IPS-15b (cell line): ENCODE measurements around the gene TP53BP2.
"Not testable (repeated sequence)": the region's sequence is repeated elsewhere in the genome, so short reads cannot be mapped to it uniquely, and the experiment has no call there.

ENCODE experiments used
- H3K27me3 ChIP-seq: one replicate; pipeline ENCODE4 v1.6.1; 2013; ENCODE audit warnings: low read length; ENCODE audit not compliant: control insufficient read depth, insufficient read depth
- H3K36me3 ChIP-seq: one replicate; pipeline ENCODE4 v1.6.1; 2013; ENCODE audit warnings: low read length; ENCODE audit not compliant: control insufficient read depth, insufficient read depth
- H3K4me1 ChIP-seq: one replicate; pipeline ENCODE4 v1.6.1; 2013; ENCODE audit warnings: mild to moderate bottlenecking, low read length; ENCODE audit not compliant: control insufficient read depth, insufficient read depth
- H3K4me3 ChIP-seq: one replicate; pipeline ENCODE4 v1.5.1; 2013; ENCODE audit warnings: low read depth, low read length
- H3K9ac ChIP-seq: one replicate; pipeline ENCODE4 v1.6.1; 2013; ENCODE audit warnings: low read depth, mild to moderate bottlenecking, low read length
- H3K9me3 ChIP-seq: one replicate; pipeline ENCODE4 v1.6.1; 2013; ENCODE audit warnings: mild to moderate bottlenecking, low read length; ENCODE audit not compliant: control insufficient read depth, insufficient read depth

The TP53BP2 gene

DNA sequence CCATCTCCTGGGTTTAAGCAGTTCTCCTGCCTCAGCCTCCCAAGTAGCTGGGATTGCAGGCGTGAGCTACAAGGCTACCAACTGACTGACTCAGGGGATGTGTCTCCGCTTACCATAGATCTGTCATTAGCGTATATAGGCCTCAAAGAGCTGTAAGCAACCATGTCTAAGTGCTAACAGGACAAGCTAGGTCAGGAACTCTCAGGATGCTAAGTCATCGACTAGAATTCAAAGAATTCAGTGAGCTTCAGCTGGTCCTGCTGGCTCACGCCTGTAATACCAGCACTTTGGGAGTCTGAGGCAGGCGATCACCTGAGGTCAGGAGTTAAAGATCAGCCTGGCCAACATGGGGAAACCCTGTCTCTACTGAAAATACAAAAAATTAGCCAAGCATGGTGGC, 103.9 kb downstream of the TP53BP2 start:
- Histone ChIP-seq H3K27me3 (peaks cover 2% of the 10 kb centered on the region), H3K36me3 (no peaks in the 10 kb centered on the region), H3K4me1 (peaks cover 2% of the 10 kb centered on the region), H3K9me3 (no peaks in the 10 kb centered on the region), H3K4me3 (no peak overlapping the region), H3K9ac (no peak overlapping the region)

- not testable (repeated sequence) for H3K27me3 ChIP-seq, H3K36me3 ChIP-seq, H3K4me3 ChIP-seq, H3K4me1 ChIP-seq, H3K9ac ChIP-seq, H3K9me3 ChIP-seq
Measured at GRCh38 chr1:223740038-223740736, 105.6 kb downstream of the TP53BP2 start.

DNA sequence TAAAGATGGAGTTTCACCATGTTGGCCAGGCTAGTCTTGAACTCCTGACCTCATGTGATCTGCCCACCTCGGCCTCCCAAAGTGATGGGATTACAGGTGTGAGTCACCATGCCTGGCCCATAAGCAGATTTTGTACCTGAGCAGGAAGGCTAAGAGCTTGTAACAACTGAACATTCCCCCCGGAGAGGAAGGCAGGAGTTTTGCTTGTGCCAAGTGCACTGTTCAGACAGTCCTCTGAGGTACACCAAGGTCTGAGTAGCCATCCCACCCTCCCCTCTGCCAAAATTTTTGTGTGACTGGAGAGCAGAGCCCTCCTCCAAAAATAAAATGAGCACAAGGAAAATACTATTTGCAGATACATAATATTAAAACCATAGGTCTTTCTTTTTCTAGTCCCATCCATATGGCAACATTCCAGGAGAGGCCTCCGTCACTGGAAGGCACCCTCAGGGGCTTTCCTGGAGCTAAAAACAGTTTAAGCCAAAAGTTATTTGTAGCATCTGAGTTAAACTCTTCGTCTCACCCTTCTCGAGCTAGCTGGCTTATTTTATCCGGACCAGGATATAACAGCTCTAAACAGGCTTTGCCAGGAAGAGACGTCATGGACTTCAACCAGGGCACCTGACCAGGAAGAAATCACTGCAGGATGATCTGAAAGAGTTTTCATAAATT, 106.2 kb downstream of the TP53BP2 start:
- no peaks in the 10 kb centered on the region for H3K9me3 ChIP-seq
- no peak overlapping the region for H3K9ac ChIP-seq
- no peaks in the 10 kb centered on the region for H3K36me3 ChIP-seq
- no peak overlapping the region for H3K4me3 ChIP-seq
- no peaks in the 10 kb centered on the region for H3K27me3 ChIP-seq
- H3K4me1 ChIP-seq, result peaks cover 6% of the 10 kb centered on the region

GRCh38 chr1:223738465-223739365, 107.0 kb downstream of the TP53BP2 start:
- H3K36me3 ChIP-seq, result no peaks in the 10 kb centered on the region
- H3K27me3 ChIP-seq, result no peaks in the 10 kb centered on the region

GRCh38 chr1:223737342-223737741, 108.4 kb downstream of the TP53BP2 start:
- Histone ChIP-seq H3K9me3 (no peaks in the 10 kb centered on the region), H3K9ac (no peak overlapping the region), H3K4me3 (no peak overlapping the region), H3K4me1 (peaks cover 20% of the 10 kb centered on the region), H3K27me3 (peaks cover 2% of the 10 kb centered on the region), H3K36me3 (no peaks in the 10 kb centered on the region)

More at GRCh38 chr1:223738465-223739365, 107.0 kb downstream of the TP53BP2 start:
- no peaks in the 10 kb centered on the region for H3K9me3 ChIP-seq
- H3K9ac ChIP-seq, result no peak overlapping the region
- no peak overlapping the region for H3K4me3 ChIP-seq
- H3K4me1 ChIP-seq, result peaks cover 13% of the 10 kb centered on the region

GRCh38 chr1:223736638-223737037, 109.1 kb downstream of the TP53BP2 start:
- not testable (repeated sequence) for H3K27me3 ChIP-seq, H3K9me3 ChIP-seq, H3K4me3 ChIP-seq, H3K9ac ChIP-seq, H3K36me3 ChIP-seq
- H3K4me1 ChIP-seq, result peaks cover 20% of the 10 kb centered on the region

- Histone ChIP-seq H3K4me1 (peaks cover 33% of the 10 kb centered on the region), H3K9me3 (no peaks in the 10 kb centered on the region), H3K36me3 (no peaks in the 10 kb centered on the region), H3K27me3 (peaks cover 22% of the 10 kb centered on the region), H3K9ac (no peak overlapping the region), H3K4me3 (no peak overlapping the region)
Measured at GRCh38 chr1:223733898-223734852, 111.6 kb downstream of the TP53BP2 start.

DNA sequence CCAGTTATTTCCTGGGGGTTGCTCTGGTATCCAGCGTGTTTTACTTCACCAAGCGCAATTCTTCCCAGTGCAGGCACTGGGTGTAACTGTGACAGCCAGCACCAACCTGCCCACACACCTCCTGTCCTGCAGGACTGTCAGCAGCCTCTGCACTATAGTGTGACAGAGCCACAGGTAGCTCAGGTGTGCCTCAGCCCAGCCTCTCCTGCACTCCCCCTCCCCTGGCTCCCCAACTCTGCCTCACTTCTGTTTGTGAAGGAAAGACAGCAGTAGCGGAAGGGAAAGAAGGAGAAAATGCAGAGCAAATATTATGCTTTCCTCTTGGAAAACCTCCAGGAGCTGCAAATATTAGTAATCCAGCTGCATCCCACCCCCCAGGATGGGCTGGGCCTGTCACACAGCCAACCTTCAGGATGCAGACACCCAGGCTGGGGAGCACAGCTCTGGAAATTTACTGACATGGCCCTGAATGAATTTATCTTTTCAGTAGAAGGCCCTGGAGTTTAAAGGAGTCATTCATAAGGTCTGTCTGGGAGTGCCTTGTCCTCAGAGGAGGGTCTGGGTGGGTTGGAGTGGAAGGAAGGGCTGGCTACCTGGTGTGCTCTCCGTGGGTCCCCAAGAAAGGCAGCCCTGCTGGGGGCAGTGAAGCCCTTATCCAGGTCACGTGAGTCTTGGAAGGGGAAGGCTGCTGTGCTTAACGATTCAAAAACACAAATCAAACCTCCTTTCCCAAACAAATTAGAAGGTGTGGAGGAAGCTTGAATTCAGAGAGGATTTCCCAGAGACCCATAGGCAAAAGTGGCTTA, 112.6 kb downstream of the TP53BP2 start:
- Histone ChIP-seq H3K36me3 (no peaks in the 10 kb centered on the region), H3K4me1 (peaks cover 33% of the 10 kb centered on the region), H3K9ac (no peak overlapping the region)

GRCh38 chr1:223731133-223731770, 114.5 kb downstream of the TP53BP2 start:
- no peaks in the 10 kb centered on the region for H3K9me3 ChIP-seq
- H3K27me3 ChIP-seq, result peaks cover 46% of the 10 kb centered on the region
- no peak overlapping the region for H3K4me3 ChIP-seq
- H3K9ac ChIP-seq, result no peak overlapping the region
- H3K4me1 ChIP-seq, result peaks cover 48% of the 10 kb centered on the region
- H3K36me3 ChIP-seq, result peaks cover 3% of the 10 kb centered on the region

More for the DNA sequence above, 112.6 kb downstream of the TP53BP2 start:
- no peaks in the 10 kb centered on the region for H3K9me3 ChIP-seq
- peaks cover 32% of the 10 kb centered on the region for H3K27me3 ChIP-seq
- H3K4me3 ChIP-seq, result no peak overlapping the region

DNA sequence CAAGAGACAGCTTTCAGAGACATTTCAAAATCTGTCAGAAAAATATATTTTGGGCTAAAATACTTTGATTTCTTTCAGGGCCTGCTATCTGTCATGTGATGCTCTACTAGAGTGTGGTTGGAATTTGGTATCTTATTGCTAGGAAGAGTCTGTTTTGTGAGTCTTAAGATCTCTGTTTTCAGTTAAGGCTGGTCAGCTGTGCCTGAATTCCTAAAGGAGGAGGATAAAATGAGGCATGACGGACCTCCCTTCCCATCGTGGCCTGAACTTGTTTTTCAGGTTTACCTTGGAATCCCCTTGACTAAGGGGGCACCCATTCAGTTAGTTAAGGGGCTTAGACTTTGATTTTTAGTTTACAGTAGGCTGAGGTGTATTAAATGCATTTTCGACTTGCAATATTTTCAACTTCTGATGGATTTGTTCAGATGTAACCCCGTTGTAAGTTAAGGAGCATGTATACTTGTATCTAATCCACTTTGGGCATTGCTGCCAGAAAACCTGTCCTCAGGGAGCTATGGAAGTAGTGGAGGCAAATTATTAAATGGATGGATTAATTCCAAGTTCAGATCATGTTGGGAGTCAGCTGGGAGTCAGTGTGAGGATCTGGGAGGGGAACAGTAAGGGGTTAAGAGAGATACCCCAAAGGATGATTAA, 115.1 kb downstream of the TP53BP2 start:
- Histone ChIP-seq H3K4me3 (no peak overlapping the region), H3K36me3 (peaks cover 3% of the 10 kb centered on the region), H3K4me1 (peaks cover 52% of the 10 kb centered on the region), H3K9me3 (no peaks in the 10 kb centered on the region), H3K27me3 (peaks cover 46% of the 10 kb centered on the region), H3K9ac (no peak overlapping the region)
